GM21619 (cell line): ENCODE measurements around the gene COMP.
"Not testable (repeated sequence)": the region's sequence is repeated elsewhere in the genome, so short reads cannot be mapped to it uniquely, and the experiment has no call there.

Experiments
- ATAC-seq: cut with Tn5 transposase; IDR thresholded peaks from one replicate; pipeline ENCODE4 v1.9.1; 2021; ENCODE audit not compliant: unreplicated experiment

COMP gene

DNA sequence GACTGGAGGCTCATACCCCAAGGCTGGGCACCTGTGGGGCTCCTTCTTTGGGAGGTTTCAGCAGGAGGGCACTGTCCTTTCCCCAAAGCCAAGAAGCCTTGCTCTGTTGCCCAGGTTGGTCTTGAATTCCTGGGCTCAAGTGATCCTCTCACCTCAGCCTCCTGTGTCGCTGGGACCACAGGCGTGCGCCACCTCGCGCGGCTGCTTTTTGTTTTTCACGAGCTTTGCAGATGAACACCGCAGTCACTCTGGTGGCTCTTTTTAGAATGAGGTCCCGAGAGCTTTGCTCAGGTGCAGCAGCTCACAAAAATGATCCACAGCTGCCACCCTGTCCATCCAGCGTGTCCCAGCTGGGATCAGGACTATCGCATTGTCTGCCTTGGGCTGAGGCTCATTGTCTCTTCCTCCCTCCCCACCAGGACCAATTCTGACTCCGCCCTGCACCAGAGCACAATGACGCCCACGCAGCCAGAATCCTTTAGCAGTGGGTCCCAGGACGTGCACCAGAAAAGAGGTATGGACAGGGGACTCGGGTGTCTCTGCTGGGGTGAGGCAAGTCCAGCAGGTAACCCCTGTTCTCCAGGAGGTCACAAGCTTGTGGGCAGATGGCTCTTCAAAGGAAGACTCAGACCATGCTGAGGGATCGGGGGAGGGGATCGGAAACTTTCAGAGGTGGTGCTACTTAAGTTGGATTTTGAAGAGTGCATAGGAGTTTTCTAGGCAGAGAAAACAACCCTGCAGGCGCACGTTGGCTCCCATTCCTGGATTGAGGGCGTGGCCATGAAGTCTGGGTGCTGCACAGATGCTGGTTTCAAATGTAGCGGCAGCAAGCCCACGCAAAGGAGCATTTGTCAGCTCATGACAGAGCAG is 41.5 kb downstream of the COMP start:
- no peak for ATAC-seq

DNA sequence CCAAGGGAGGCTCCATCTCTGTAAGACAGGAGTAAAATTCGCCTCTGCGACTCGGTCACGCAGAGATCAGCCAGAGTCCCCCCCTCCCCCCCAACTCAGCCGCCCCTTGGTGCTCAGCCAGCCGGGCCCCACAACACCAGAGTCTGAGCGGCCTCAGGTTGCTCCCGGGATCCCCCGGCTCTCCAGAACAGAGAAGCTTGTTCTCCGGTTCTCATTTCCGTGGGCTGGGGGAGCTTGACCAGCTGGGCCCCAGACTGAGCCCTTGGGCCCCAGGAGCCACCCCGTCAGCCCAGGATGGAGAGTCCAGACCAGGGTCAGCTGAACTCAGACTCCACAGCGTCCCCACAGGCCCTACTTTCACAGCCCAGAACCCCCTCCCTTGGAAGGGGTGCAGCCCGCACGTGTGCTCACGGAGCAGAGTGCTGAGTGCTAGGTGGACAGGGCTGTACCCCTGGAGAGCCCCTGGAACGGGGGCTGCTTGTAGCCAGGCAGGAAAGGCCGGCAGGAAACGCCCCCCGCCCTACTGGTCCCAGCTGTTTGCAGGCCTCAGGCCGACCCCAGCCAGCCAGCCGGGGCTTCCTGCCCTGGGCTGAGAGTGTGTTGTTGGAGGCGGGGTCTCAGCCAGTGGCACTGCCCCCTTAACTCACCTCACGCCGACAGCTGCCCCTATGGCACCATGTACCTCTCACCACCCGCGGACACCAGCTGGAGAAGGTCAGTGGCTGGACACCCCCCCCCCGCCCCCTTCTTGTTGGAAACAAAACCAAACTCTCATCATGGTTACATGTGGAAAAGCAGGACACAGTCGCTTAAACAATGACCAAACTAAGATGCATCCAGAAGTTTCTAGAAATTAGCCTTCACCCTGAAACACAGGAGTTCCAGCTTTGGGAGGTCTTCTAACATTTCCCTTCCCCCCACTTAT is 44.4 kb downstream of the COMP start:
- no peak for ATAC-seq

GRCh38 chr19:18745931-18746330 is 45.2 kb downstream of the COMP start:
- ATAC-seq: no peak

- no peak for ATAC-seq
Observed at GRCh38 chr19:18745012-18745735, 45.9 kb downstream of the COMP start.

- no peak for ATAC-seq
Observed at GRCh38 chr19:18743784-18744418, 47.2 kb downstream of the COMP start.

DNA sequence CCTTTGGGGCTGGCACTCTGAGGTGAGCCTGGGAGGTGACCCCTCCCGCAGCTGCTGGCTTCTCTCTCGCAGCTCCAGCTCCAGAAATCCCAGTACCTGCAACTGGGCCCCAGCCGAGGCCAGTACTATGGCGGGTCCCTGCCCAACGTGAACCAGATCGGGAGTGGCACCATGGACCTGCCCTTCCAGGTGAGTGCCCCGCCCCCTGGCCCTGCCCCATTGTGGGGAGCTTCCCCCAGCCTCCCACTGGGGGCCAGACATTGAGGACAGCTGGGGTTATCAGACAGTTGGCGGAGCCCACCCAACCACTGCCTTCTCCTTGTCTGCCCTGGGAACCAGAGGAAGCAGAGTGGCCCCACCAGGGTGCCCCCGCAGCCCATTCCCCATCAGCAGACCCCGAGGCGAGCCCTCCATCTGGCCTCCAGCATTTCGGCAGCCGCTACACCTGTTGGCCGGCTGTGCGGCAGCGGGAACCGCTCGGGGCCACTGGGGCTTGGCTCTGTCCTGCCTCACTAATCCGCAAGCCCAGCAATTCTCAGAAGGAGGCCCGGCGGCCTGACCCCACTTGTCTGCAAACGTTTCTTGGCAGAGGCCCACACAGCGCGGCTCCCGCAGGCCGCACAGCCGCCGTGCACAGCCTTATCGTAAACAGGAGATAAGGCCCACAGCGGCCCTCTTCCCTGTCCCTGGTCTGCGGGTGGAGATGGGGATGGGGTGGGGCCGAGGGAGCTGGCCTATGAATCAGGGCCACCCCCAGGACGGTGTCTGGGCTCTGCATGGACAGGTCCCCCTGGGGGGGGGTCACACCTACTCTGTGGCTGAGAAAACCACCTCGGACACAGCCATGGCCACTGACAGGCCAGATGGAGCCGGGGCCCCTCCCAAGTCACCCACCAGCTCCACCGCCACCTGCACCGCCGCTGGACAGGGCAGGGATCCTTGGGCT is 48.0 kb downstream of the COMP start:
- no peak for ATAC-seq

DNA sequence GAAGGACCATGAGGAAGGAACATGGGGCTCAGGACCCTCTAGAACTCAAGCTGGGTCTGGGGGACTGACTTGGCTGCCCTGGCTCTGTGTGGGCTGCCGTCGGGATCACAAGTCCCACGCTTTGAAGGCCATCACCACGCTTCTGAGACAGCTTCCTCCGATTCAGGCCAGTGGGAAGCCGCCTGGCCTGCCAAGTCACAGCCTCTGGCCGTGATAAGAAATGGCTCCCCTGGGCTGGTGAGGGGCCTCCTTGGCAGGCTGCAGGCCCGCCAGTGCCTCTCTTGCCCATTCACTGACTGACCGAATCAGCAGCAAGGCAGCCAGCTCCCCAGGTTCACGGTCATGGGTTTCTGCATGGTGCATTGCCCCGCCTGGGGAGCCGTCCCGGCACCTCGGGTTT is 48.8 kb downstream of the COMP start:
- ATAC-seq: no peak

- ATAC-seq: no peak
Observed at GRCh38 chr19:18741124-18742121, 49.7 kb downstream of the COMP start.

- no peak for ATAC-seq
Observed at GRCh38 chr19:18738961-18739690, 52.0 kb downstream of the COMP start.

DNA sequence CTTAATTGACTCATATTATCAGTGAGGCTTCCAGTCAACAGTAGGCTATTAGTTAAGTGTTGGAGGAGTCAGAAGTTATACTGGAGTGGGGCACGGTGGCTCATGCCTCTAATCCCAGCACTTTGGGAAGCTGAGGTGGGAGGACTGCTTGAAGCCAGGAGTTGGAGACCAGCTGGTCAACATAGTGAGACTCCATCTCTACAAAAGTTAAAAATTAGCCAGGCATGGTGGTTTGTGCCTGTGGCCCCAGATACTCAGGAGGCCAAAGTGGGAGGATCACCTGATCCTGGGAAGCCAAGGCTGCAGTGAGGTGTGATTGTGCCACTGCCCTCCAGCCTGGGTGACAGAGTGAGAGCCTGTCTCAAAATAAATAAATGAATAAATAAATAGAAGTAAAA is 53.2 kb downstream of the COMP start:
- no peak for ATAC-seq

DNA sequence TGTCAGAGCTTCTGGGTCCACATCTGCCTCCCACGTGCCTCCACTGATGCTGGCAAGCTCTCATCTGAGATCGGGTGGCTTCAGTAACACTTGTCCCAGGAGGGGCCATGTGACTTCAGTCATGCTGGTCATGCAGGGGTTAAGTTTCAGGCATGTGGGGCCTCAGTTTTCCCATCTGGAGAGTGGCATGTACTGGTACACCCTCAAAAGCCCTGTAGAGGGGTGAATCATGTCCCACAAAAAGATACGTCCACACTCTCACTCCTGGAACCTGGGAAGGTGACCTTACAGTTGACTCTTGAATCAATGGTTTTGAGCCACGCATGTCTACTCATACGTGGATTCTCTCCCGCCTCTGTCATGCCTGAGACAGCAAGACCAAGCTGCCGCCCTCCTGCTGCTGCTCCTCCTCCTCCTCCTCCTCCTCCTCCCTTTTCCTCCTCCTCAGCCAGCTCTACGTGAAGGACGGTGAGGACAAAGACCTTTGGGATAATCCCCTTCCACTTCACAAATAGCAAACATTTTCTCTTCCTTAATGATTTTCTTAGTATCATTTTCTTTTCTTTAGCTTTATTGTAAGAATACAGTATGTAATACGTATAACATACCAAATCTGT is 53.7 kb downstream of the COMP start:
- no peak for ATAC-seq

DNA sequence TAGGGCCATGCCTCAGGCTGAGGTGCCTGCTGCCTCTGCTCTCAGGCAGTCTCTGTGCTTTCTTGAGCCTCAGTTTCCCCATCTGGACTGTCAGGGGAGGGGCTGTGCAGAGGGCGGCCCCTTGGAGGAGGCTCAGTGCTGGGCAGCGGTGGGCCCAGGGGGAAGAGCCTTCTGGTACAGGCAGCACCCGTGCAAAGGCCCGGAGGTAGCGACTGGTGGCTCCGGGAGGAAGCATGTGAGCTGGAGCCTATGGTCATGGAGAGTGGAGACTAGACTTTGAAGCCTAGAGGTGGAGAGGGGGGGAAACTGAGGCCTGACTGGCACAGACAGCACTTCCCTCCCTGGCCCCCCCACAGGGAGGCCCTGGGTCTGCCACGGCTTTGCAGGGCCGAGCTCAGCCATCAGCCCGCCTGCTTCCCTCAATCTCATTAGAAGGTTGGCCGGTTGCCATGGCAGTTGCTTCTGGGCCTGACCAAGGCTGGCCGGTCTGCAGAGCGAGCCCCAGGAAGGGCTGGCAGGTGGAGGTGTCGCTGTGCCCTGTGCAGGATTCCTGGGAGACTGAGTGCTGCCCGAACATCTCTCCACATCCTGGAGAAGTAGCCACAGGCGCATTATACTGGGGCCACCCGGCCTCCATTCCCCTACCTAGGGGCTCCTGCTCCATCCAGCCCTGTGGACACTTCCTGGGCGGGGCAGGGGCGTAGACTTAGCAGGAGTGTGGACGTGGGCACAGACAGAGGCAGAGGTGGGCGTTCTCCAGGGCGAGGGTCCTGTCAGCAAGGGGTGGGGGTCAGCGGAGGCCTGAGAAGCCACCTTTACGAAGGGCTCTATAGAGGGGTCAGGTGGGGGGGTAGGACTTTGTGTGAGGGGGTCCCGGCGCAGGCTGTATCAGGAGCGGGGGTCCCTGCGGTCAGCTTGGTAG is 54.4 kb downstream of the COMP start:
- ATAC-seq: no peak

GRCh38 chr19:18735752-18736151 is 55.4 kb downstream of the COMP start:
- no peak for ATAC-seq

GRCh38 chr19:18735324-18735723 is 55.8 kb downstream of the COMP start:
- no peak for ATAC-seq

GRCh38 chr19:18733762-18734332 is 57.3 kb downstream of the COMP start:
- not testable (repeated sequence) for ATAC-seq

DNA sequence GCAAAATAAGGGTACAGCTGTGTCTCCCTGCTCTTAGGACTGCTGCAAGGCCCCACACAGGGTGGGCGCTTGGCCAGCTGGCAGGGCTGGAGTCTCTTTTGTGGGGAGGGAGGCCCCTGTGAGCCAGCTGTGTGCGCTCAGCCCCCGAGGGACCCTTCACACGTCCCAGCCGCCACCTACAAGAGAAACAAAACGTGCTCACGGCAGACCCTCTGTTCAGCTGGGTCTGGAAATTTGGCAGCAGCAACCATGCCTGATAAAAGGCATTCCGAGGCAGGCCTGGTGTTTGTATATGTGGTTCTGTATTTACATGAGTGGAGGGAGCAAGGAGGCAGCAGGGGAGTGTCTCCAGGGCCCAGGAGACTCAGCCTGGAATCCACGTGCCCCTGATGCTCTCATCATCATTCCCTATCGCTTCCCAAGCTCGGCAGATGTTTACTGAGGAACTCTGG is 57.9 kb downstream of the COMP start:
- no peak for ATAC-seq
